Skin of body (tissue), 2 donors: ENCODE data around the gene NLK. TPM values are rescaled to one million over a fixed set of nuclear protein-coding genes. Genes with fewer than 3 reads are reported as not detected.

Experiments used
- DNase-seq: peaks from one replicate; lab custom pipeline; 2025; lab: John Stamatoyannopoulos, UW
- total RNA-seq: library from RNA; depleted of rRNA; stranded (reverse); fragments of >200 nt; gene quantifications from one replicate; pipeline ENCODE4 v1.2.3, GENCODE V29; 2014

The NLK gene
- total RNA-seq, 1 donor from 2014 or later = 13.5 TPM

GRCh38 chr17:28039251-28039650 lies 3.2 kb upstream of the NLK start:
- DNase-seq = no peak

GRCh38 chr17:28040406-28040805 lies 2.1 kb upstream of the NLK start:
- no peak for DNase-seq

DNA sequence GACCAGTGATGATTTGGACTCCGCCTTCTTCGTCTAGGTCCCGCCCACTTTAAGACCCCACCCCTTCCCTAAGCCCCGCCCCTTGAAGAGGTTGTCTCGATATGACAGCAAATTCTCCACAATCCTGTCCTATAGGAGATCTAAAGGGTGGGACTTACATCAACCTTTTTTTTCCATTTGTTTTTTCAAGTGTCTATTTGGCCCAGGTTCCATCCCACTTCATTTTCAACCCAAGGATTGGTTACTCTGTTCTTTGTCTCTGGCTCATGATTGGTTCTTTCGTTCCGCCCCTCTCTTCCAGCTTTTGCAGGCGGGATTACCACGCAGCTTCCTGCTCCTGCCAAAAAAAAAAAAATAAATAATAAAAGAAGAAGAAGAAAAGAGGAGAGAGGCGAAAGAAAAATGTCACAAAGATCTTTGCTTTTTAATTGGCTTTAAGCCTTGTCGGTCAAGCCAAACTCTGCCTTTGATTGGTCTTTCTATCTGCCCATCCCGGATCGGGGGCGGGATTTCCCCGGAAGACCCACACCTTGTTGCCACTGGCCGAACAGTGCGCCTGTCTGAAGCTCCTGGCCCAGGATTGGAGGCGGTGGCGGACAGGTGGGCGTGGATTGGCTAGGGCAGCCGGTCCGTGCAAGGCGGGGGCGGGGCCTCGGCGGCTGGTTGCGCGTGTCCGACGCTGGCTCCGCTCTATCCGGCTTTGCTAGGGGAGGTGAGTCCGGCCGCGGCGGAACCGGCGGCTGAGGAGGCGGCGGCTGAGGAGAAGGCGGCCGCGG lies 1.2 kb upstream of the NLK start:
- peak; percentile 100 for DNase-seq

- DNase-seq = no peak
Measured at GRCh38 chr17:28041844-28042656, 427 bp upstream of the NLK start.

- no peak for DNase-seq
Measured at GRCh38 chr17:28042721-28043291, 329 bp downstream of the NLK start.

DNA sequence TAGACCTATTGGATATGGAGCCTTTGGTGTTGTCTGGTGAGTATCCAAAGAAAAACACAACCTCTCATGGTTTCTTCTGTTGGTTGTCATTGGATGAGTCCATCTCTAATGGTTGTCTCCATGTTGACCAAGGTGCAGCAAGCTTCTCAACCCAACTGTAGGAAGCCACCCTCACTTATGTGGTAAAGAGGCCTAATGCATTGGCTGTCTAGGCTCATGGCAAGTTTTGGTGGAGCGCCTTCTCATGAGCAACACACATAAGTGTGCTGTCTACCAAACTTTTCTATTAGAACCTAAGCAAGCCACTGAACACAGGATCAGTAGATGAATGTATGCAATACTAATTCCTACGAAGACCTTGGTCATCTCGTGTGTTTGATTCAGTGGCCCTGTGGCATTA lies 819 bp downstream of the NLK start:
- DNase-seq = no peak

GRCh38 chr17:28043741-28044140 lies 1.3 kb downstream of the NLK start:
- no peak for DNase-seq

- DNase-seq = no peak
Measured at GRCh38 chr17:28045304-28045703, 2.8 kb downstream of the NLK start.

- DNase-seq = no peak
Measured at GRCh38 chr17:28046034-28046825, 3.8 kb downstream of the NLK start.

DNA sequence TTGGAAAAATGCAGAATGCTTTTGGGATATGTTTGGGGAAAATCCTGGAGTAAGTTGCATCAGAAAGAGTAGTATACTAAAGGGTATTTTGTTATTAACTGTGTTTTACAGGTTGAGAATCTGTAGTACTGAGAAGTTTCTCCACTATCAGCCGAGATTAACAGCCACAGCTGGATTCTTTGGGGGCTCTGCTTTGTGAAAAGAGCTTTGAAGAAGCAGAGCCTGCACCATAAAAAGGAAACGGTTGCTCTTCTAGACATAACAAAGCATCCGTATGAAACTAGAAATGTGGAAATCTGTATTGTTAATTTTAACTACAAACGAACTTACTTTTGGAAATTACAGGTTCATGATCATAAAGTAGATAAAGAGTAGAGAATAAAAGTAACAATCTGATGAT lies 5.3 kb downstream of the NLK start:
- DNase-seq = no peak

DNA sequence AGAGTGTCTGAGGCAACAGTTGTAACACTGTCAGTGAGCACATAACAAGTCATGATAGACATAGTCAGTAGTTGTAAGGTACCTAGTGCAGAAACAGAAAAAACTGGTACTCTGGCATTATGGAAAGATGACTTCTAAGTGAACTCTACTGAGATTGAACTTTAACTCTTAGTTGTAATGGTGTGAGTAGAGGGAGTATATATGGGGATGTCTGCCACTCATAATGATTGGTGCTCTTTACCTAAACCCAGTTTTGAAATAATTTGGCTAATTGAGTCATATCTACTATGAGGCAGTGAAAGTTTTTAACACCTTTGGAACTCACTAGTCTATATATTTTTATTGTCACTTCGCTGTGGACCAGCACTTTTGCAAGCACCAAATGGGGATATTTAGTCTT lies 6.6 kb downstream of the NLK start:
- no peak for DNase-seq

DNA sequence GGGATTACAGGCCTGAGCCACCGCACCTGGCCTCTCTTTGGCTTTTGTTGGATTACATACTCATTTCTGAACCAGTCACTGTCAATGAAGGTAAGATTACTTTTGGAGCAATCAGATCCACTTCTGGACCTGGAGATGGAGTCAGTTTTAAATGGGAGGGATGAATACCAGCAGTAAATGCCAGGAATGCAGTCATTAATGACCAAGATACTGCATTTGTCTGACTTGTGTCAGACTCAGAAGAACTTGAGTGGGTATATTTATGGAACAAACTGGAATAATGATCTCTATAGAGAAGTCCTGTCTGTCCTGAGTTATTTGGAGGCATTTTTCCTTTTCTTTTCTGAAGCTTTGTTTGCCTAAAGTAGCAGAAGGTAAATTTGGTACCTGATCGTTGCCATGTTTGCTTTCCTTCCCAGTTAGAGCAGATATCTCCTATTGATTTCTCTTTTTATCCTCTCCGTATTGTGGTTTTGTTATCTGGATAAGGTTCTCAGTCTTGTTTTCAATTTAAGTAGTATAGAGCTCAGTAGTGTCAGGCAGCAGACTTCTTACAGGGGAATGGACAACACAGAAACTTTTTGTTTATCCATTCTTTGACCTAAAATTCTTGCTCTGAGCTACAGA lies 10.7 kb downstream of the NLK start:
- no peak for DNase-seq

DNA sequence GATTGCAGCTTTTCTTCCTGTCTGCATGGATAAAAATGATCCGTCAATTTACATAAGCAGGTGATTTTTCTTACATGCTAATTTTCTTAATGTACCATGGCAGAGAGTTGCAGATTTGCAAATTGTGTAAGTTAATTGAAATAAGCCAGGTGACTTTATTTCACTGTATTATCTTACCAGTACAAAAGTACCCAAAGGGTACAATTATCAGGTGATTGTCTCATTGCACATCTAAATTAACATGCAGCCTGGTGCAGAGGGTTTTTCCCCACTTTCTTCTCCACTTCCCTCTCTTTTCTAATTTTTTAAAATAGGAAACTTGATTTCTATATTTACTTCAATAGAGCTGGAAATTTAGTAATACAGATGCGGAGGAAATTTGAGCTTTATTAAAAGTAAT lies 11.2 kb downstream of the NLK start:
- DNase-seq = no peak

DNA sequence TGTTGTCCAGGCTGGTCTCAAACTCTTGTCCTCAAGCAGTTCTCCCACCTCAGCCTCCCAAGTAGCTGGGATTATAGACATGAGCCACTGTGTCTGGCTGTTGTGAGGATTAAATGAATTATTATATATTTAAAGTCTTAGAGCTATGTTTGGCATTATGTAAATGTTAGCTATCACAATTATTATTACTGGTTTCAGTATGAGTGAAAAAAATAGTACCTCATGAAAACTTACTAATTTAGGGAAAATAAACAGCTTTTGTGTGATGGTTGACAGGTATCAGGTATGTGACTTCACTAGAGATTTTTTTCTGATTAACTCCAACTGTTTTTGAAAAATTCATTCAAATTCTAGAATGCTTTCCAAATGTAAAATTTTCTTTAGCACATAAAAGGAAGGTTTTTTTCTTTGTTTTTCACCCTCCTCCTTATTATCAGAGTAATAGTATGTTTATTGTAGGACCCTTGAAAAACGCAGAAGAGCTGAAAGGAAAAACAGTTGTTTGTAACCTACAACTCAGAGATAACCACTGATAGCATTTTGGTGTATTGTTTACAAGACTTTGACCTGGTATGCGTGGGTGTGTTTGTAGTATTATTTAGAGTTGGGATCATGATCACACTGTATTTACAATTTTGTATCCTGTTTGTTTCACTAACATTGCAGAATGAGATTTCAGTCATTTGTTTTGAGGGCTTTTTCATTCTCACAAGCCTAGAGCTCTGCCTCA lies 13.2 kb downstream of the NLK start:
- DNase-seq = no peak

GRCh38 chr17:28056276-28056620 lies 13.8 kb downstream of the NLK start:
- DNase-seq = no peak

DNA sequence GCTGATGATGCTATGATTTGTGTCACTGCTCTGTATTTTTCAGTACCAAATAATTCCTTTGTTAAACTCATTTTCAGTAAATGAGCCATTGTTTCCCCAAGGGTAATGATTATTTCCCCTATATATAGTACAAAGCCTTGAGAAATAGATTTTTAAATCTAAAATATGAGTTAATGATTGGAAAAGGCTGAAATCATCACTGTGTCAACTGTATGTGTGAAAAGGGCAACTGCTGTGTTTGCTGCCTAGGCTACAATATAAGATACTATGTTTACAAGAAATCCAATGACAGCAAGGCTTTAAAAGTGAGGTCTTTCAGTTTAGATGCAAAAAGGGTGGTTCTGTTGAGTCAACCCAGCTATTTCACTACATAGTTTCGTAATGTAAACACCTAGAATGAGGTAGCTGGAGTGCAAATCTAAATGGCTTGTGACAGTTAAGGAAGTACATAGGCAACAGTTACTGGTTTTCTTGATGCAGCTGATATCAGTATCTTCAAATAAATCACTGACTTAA lies 15.3 kb downstream of the NLK start:
- DNase-seq = no peak

- DNase-seq = no peak
Measured at GRCh38 chr17:28059675-28060074, 17.2 kb downstream of the NLK start.

- no peak for DNase-seq
Measured at GRCh38 chr17:28065706-28066105, 23.2 kb downstream of the NLK start.

GRCh38 chr17:28069061-28069460 lies 26.6 kb downstream of the NLK start:
- DNase-seq = no peak

DNA sequence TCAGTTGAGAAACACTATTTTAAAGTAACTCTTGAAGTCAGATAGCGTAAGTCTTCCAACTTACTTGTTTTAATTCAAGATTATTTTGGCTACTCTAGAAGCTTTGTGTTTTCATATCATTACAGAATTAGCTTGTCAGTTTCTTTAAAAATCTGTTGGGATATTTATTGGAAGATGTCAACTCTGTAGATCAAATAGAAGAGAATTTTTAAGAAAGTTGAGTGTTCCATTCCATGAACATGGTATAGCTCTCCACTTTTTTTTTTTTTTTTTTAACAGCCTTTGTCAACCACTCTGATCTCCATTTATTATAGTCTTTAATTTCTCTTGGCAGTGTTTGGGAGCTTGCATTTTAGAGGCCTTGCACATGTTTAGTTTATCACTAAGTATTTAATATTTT lies 28.7 kb downstream of the NLK start:
- DNase-seq = no peak
